IPS-18c (cell line): ENCODE results near the gene IGLL5.

Experiments
- H3K4me3 ChIP-seq: 2 replicates; pipeline ENCODE4 v1.7.0; 2013; ENCODE audit warnings: low read depth, mild to moderate bottlenecking, low read length, moderate library complexity; ENCODE audit not compliant: insufficient read depth
- H3K9me3 ChIP-seq: one replicate; pipeline ENCODE4 v1.6.1; 2013; ENCODE audit warnings: mild to moderate bottlenecking, low read length, moderate library complexity; ENCODE audit not compliant: control insufficient read depth, insufficient read depth

Gene IGLL5

GRCh38 chr22:22927888-22928665 lies 40.5 kb downstream of the IGLL5 start:
- H3K4me3 ChIP-seq = no peak overlapping the region
- no peaks in the 10 kb centered on the region for H3K9me3 ChIP-seq

GRCh38 chr22:22928666-22929380 lies 41.2 kb downstream of the IGLL5 start:
- Histone ChIP-seq H3K4me3 (no peak overlapping the region), H3K9me3 (no peaks in the 10 kb centered on the region)

GRCh38 chr22:22929381-22930221 lies 42.0 kb downstream of the IGLL5 start:
- no peaks in the 10 kb centered on the region for H3K9me3 ChIP-seq
- no peak overlapping the region for H3K4me3 ChIP-seq

GRCh38 chr22:22930222-22930497 lies 42.5 kb downstream of the IGLL5 start:
- Histone ChIP-seq H3K4me3 (no peak overlapping the region), H3K9me3 (no peaks in the 10 kb centered on the region)

GRCh38 chr22:22930571-22931556 lies 43.2 kb downstream of the IGLL5 start:
- no peak overlapping the region for H3K4me3 ChIP-seq
- no peaks in the 10 kb centered on the region for H3K9me3 ChIP-seq

GRCh38 chr22:22931557-22932270 lies 44.1 kb downstream of the IGLL5 start:
- H3K4me3 ChIP-seq = no peak overlapping the region
- H3K9me3 ChIP-seq = no peaks in the 10 kb centered on the region

GRCh38 chr22:22932512-22932941 lies 44.9 kb downstream of the IGLL5 start:
- H3K9me3 ChIP-seq = no peaks in the 10 kb centered on the region
- no peak overlapping the region for H3K4me3 ChIP-seq

GRCh38 chr22:22933100-22933806 lies 45.6 kb downstream of the IGLL5 start:
- Histone ChIP-seq H3K4me3 (no peak overlapping the region), H3K9me3 (no peaks in the 10 kb centered on the region)

- H3K9me3 ChIP-seq = no peaks in the 10 kb centered on the region
Observed at GRCh38 chr22:22933807-22934542, 46.4 kb downstream of the IGLL5 start.

GRCh38 chr22:22934543-22935055 lies 47.0 kb downstream of the IGLL5 start:
- H3K4me3 ChIP-seq = no peak overlapping the region
- no peaks in the 10 kb centered on the region for H3K9me3 ChIP-seq

More at GRCh38 chr22:22933807-22934542, 46.4 kb downstream of the IGLL5 start:
- no peak overlapping the region for H3K4me3 ChIP-seq

GRCh38 chr22:22935056-22935545 lies 47.5 kb downstream of the IGLL5 start:
- no peaks in the 10 kb centered on the region for H3K9me3 ChIP-seq
- no peak overlapping the region for H3K4me3 ChIP-seq

- no peaks in the 10 kb centered on the region for H3K9me3 ChIP-seq
- no peak overlapping the region for H3K4me3 ChIP-seq
Observed at GRCh38 chr22:22935546-22936157, 48.0 kb downstream of the IGLL5 start.

- Histone ChIP-seq H3K9me3 (no peaks in the 10 kb centered on the region), H3K4me3 (no peak overlapping the region)
Observed at GRCh38 chr22:22936180-22936914, 48.7 kb downstream of the IGLL5 start.
